Trophoblast cell (in vitro differentiated cells and primary cell): ENCODE data around the gene SEMA6C. TPM values are rescaled to one million over a fixed set of nuclear protein-coding genes. Genes with fewer than 3 reads are reported as not detected.
"Not testable (repeated sequence)": the region's sequence is repeated elsewhere in the genome, so short reads cannot be mapped to it uniquely, and the experiment has no call there.

Experiments
- DNase-seq, 2 donors: peaks; one replicate each; pipeline ENCODE4 v3.0.0-alpha.2; 2016
- H2AFZ ChIP-seq: 2 replicates; pipeline ENCODE4 v1.6.1; 2013; ENCODE audit warnings: low read length, moderate library complexity, mild to moderate bottlenecking; ENCODE audit not compliant: insufficient read depth, poor library complexity
- H2AK5ac ChIP-seq: 2 replicates; pipeline ENCODE4 v1.6.1; 2013; ENCODE audit warnings: mild to moderate bottlenecking, low read length
- H2BK120ac ChIP-seq: 2 replicates; pipeline ENCODE4 v1.6.1; 2013; ENCODE audit warnings: low read length, mild to moderate bottlenecking, moderate library complexity; ENCODE audit not compliant: insufficient read depth, poor library complexity
- H2BK12ac ChIP-seq: 2 replicates; pipeline ENCODE4 v1.6.1; 2013; ENCODE audit warnings: mild to moderate bottlenecking, low read length, moderate library complexity
- H2BK5ac ChIP-seq: 2 replicates; pipeline ENCODE4 v1.6.1; 2013; ENCODE audit warnings: low read length, low read depth, moderate library complexity, mild to moderate bottlenecking; ENCODE audit not compliant: poor library complexity
- H3K14ac ChIP-seq: 2 replicates; pipeline ENCODE4 v1.6.1; 2013; ENCODE audit warnings: mild to moderate bottlenecking, low read length
- H3K18ac ChIP-seq: 2 replicates; pipeline ENCODE4 v1.6.1; 2013; ENCODE audit warnings: mild to moderate bottlenecking, low read length
- H3K23ac ChIP-seq: 2 replicates; pipeline ENCODE4 v1.6.1; 2013; ENCODE audit warnings: low read length
- H3K27ac ChIP-seq: 2 replicates; pipeline ENCODE4 v1.5.1; 2013; ENCODE audit warnings: low read depth, mild to moderate bottlenecking, inconsistent platforms, low read length, moderate library complexity
- H3K27me3 ChIP-seq: 2 replicates; pipeline ENCODE4 v1.6.1; 2013; ENCODE audit warnings: inconsistent platforms, mild to moderate bottlenecking, low read length, moderate library complexity; ENCODE audit not compliant: insufficient read depth
- H3K36me3 ChIP-seq, 2 experiments: 1 replicate in 1 of 2; 2 replicates in 1 of 2; pipeline ENCODE4 v1.6.1; 2013; ENCODE audit warnings: low read length in 2 of 2, mild to moderate bottlenecking in 2 of 2, moderate library complexity in 1 of 2; ENCODE audit not compliant: insufficient read depth in 2 of 2, control insufficient read depth in 1 of 2
- H3K4ac ChIP-seq: 2 replicates; pipeline ENCODE4 v1.6.1; 2013; ENCODE audit warnings: low read depth, mild to moderate bottlenecking, low read length, moderate library complexity
- H3K4me1 ChIP-seq, 2 experiments: 1 replicate in 1 of 2; 2 replicates in 1 of 2; pipeline ENCODE4 v1.6.1; 2013; ENCODE audit warnings: low read length in 2 of 2, mild to moderate bottlenecking in 2 of 2, moderate library complexity in 1 of 2; ENCODE audit not compliant: insufficient read depth in 2 of 2, control insufficient read depth in 1 of 2
- H3K4me2 ChIP-seq: 2 replicates; pipeline ENCODE4 v1.6.1; 2013; ENCODE audit warnings: inconsistent platforms, mild to moderate bottlenecking, low read length, moderate library complexity
- H3K4me3 ChIP-seq: 2 replicates; pipeline ENCODE4 v1.5.1; 2013; ENCODE audit warnings: mild to moderate bottlenecking, low read depth, low read length, inconsistent platforms
- H3K79me1 ChIP-seq: one replicate; pipeline ENCODE4 v1.6.1; 2013; ENCODE audit warnings: low read length
- H3K79me2 ChIP-seq: 2 replicates; pipeline ENCODE4 v1.6.1; 2013; ENCODE audit warnings: low read length, mild to moderate bottlenecking; ENCODE audit not compliant: control insufficient read depth, insufficient read depth, poor library complexity
- H3K9ac ChIP-seq: 2 replicates; pipeline ENCODE4 v1.6.1; 2013; ENCODE audit warnings: mild to moderate bottlenecking, low read length
- H3K9me3 ChIP-seq: 2 replicates; pipeline ENCODE4 v1.6.1; 2013; ENCODE audit warnings: low read depth, mild to moderate bottlenecking, control low read depth, inconsistent platforms, low read length; ENCODE audit not compliant: insufficient read depth
- H4K12ac ChIP-seq: 2 replicates; pipeline ENCODE4 v1.6.1; 2013; ENCODE audit warnings: low read depth, mild to moderate bottlenecking, low read length, moderate library complexity
- H4K8ac ChIP-seq: 2 replicates; pipeline ENCODE4 v1.6.1; 2013; ENCODE audit warnings: low read depth, mild to moderate bottlenecking, low read length, moderate library complexity
- H4K91ac ChIP-seq: one replicate; pipeline ENCODE4 v1.6.1; 2013; ENCODE audit warnings: low read depth, mild to moderate bottlenecking, low read length, moderate library complexity
- WGBS: extraction: QIAGEN DNeasy Blood & Tissue Kit; methylation state at CpG from one replicate; pipeline ENCODE4 v1.1.7; 2013; ENCODE audit warnings: missing lambda C conversion rate; ENCODE audit not compliant: insufficient read length, insufficient coverage; ENCODE audit errors: extremely low coverage; 5-methylcytosine and 5-hydroxymethylcytosine counted together
- polyA plus RNA-seq: library from polyadenylated mRNA; stranded (reverse); fragments of 200-250 nt; gene quantifications from 2 replicates; pipeline ENCODE4 v1.2.3, GENCODE V29; 2013

The SEMA6C gene, protein sequence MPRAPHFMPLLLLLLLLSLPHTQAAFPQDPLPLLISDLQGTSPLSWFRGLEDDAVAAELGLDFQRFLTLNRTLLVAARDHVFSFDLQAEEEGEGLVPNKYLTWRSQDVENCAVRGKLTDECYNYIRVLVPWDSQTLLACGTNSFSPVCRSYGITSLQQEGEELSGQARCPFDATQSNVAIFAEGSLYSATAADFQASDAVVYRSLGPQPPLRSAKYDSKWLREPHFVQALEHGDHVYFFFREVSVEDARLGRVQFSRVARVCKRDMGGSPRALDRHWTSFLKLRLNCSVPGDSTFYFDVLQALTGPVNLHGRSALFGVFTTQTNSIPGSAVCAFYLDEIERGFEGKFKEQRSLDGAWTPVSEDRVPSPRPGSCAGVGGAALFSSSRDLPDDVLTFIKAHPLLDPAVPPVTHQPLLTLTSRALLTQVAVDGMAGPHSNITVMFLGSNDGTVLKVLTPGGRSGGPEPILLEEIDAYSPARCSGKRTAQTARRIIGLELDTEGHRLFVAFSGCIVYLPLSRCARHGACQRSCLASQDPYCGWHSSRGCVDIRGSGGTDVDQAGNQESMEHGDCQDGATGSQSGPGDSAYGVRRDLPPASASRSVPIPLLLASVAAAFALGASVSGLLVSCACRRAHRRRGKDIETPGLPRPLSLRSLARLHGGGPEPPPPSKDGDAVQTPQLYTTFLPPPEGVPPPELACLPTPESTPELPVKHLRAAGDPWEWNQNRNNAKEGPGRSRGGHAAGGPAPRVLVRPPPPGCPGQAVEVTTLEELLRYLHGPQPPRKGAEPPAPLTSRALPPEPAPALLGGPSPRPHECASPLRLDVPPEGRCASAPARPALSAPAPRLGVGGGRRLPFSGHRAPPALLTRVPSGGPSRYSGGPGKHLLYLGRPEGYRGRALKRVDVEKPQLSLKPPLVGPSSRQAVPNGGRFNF
- polyA plus RNA-seq, result 3.0 and 3.1 TPM in 2 replicates

DNA sequence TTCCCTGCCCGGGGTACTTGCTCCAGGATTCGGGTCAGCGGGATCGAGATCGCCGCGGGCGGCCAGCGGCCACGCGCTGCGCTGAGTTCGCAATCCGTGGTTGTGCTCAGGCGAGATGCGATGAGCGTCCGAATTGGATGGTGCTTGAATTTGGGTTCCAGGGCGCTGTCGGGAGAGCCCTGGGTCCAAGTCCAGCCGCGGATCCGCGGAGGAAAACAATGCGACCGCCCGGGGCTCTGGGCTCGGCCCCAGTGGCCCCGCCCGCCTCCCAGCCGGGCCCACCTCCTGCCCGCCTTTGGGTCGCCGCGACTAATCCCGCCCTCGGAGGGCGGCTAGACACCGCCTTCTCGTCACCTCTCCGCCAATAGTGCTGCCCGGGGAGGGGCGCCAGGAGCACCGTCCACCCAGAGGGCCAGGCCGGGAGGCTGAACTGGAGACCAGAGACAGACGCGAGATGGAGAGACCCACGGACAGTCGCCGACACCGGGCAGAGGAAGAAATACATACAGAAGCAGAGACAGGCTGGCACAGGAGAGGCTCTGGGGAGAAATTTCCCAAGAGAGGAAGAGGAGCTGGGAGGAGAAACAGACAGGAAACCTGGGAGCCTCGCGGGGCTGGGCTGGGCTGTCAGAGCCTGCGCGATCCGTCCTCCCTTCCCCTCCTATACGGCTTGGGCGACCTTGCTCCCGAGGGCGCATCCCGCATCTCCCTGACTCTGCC is at the start of gene SEMA6C:
Gene SEMA6C (minus strand): TSS at position 220 of the 720 bp plus-strand sequence. CDS start 4,010 bp downstream, outside the sequence.
- Histone ChIP-seq H3K18ac (no peak within 1 kb of the TSS), H2BK5ac (no peak within 1 kb of the TSS), H3K4me1 (peaks cover 8 to 15% of the 10 kb centered on the region in 2 experiments), H3K4me2 (peak within 1 kb of the TSS; percentile 92), H3K9ac (peak within 1 kb of the TSS; percentile 81), H2AFZ (peak within 1 kb of the TSS; percentile 50), H3K9me3 (no peaks in the 10 kb centered on the region), H2BK12ac (no peak within 1 kb of the TSS), H3K4me3 (peak within 1 kb of the TSS; percentile 82), H2AK5ac (no peak within 1 kb of the TSS), H3K79me2 (no peaks in the 10 kb centered on the region), H3K27ac (no peak within 1 kb of the TSS), H3K27me3 (peaks cover 16% of the 10 kb centered on the region), H3K23ac (no peak within 1 kb of the TSS), H3K36me3 (no peaks in the 10 kb centered on the region), H4K8ac (no peak within 1 kb of the TSS), H3K4ac (no peak within 1 kb of the TSS), H4K12ac (no peak within 1 kb of the TSS), H4K91ac (no peak within 1 kb of the TSS), H3K79me1 (peaks cover 2% of the 10 kb centered on the region), H3K14ac (no peak within 1 kb of the TSS), H2BK120ac (no peak within 1 kb of the TSS)
- WGBS, result no CpG with 5 or more reads among the region's 61 CpGs
- peak; percentile 91 to 92 for DNase-seq

DNA sequence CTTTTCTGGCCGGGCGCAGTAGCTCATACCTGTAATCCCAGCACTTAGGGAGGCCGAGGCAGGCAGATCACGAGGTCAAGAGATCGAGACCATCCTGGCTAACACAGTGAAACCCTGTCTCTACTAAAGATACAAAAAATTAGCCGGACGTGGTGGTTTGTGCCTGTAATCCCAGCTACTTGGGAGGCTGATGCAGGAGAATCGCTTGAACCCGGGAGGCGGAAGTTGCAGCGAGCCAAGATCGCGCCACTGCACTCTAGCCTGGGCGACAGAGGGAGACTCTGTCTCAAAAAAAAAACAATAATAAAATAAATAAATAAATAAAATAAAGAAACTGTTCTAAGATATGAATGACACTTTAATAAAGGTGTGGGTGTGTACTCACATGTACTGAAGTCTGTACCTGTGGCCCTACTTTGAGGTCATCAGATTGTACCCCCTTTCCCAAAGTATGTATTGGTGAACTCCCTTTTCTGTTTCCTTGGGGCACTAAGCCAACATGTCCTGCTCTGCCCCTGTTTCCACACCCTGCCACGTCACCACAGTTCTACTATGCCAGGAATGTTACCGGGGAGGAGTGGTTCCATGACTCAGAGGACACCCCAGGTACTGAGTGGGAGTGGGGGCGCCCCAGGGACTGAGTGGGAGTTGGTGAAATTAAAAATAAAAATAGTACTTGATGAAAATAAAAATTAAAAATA is 48.6 kb upstream of the SEMA6C start:
- not testable (repeated sequence) for H4K12ac ChIP-seq, H3K27me3 ChIP-seq, H3K9ac ChIP-seq, H3K4me3 ChIP-seq, H2BK12ac ChIP-seq, H2AFZ ChIP-seq, H3K18ac ChIP-seq, H3K23ac ChIP-seq, H3K14ac ChIP-seq, H2BK5ac ChIP-seq, H3K4me1 ChIP-seq, H3K36me3 ChIP-seq, H3K4me2 ChIP-seq, H3K9me3 ChIP-seq, H3K27ac ChIP-seq
- Histone ChIP-seq H2AK5ac (peak overlapping the region; percentile 30), H2BK120ac (peak overlapping the region; percentile 38), H4K91ac (peak overlapping the region; percentile 61), H3K4ac (peak overlapping the region; percentile 12), H3K79me2 (peaks cover 13% of the 10 kb centered on the region), H4K8ac (peak overlapping the region; percentile 36), H3K79me1 (peaks cover 18% of the 10 kb centered on the region)
- DNase-seq, result peak; percentile 80 to 89
- WGBS, result no CpG with 5 or more reads among the region's 17 CpGs

DNA sequence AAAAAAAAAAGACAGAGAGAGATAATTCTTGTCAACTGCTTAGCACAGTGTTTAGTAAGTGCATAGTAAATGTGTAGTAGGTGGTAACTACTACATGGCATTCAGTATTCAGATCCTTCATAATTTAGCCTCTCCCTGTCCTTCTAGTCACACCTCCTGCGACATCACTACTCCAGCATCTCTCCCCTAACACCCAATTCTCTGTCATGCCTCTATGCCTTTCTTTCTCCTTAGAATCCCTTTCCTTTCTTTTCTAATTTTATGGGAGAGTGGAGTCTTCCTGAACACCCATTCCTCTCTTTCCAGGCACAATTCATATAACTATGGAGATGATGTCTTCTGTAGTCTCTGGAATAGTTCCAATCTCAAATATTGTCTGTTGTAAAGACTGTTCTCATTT is 47.4 kb upstream of the SEMA6C start:
- no peak overlapping the region for H3K9ac ChIP-seq
- H2BK12ac ChIP-seq, result no peak overlapping the region
- H3K27me3 ChIP-seq, result no peaks in the 10 kb centered on the region
- no peak overlapping the region for H2AK5ac ChIP-seq
- no peak overlapping the region for H3K14ac ChIP-seq
- no peak overlapping the region for H2BK120ac ChIP-seq
- no peaks in the 10 kb centered on the region for H3K9me3 ChIP-seq
- DNase-seq, result no peak
- peaks cover 17% of the 10 kb centered on the region for H3K79me1 ChIP-seq
- WGBS, result no CpG with 5 or more reads among the region's 1 CpG
- H3K23ac ChIP-seq, result no peak overlapping the region
- H4K12ac ChIP-seq, result no peak overlapping the region
- no peak overlapping the region for H3K4me3 ChIP-seq
- H3K36me3 ChIP-seq, result no peaks in the 10 kb centered on the region
- peaks cover 6 to 9% of the 10 kb centered on the region in 2 experiments for H3K4me1 ChIP-seq
- no peak overlapping the region for H2BK5ac ChIP-seq
- no peak overlapping the region for H2AFZ ChIP-seq
- H4K8ac ChIP-seq, result no peak overlapping the region
- H3K79me2 ChIP-seq, result peaks cover 12% of the 10 kb centered on the region
- H3K18ac ChIP-seq, result no peak overlapping the region
- H3K27ac ChIP-seq, result no peak overlapping the region
- no peak overlapping the region for H3K4me2 ChIP-seq
- no peak overlapping the region for H3K4ac ChIP-seq
- H4K91ac ChIP-seq, result no peak overlapping the region
